GM19240 (cell line): ENCODE measurements around the gene MARK4.
"Not testable (repeated sequence)": the region's sequence is repeated elsewhere in the genome, so short reads cannot be mapped to it uniquely, and the experiment has no call there.

Source experiments
- DNase-seq: peaks from one replicate; pipeline ENCODE4 v3.0.0; 2011; ENCODE audit warnings: low spot score; ENCODE audit not compliant: insufficient read length

Gene MARK4

DNA sequence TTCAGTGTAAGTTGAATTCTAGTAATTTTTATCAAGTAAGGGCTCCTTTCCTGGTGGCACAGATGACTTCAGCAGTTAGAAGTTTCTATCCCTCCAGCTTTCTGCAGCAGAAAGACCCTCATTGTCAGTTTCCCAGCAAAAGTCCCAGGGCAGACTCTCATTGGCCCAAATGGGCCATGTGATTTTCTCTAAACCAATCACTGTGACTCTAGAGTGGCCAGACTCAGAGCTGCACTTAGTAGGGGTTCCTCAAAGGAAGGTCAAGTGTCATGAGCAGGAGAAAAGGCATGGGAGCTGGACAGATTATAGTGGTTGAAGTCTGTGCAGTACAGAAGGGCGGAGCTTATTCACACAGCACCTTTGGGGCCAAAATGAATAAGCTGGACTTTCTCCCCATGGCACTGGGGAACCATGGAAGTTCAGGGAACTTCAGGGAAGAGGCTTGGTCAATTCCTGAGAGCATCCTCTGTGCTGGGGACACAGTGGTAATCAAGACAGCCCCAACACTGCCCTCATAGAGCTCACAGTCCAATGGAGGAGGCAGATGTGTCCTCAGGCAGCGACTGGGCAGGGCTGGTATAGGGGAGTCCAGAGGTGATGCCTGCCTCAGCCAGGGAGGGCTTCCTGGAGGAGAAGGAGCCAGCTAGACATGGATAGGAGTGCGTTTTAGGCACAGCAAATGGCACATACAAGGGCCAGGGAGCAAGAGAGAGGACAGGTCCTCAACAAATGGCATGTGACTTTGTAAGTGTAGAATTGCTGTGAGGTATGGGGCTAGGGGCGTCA is 53.3 kb downstream of the MARK4 start:
- no peak for DNase-seq

DNA sequence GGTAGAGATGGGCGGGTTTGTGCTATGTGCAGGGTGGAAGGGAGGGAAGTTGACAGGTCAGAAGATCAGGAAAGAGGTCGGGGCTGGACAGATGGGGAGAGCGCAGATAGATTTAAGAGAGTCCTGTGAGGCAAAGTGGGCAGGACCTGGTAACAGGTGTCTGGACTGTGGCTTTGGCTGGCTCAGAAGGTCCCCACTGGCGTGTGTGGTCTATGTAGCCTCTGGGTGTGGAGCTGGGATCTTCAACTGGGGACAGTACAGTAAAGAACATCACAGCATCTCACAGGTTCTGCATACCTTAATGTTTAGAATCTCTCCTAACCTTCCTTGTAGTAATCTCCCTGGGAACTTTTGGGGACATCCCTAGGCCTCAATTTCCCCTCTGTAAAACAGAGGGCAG is 53.9 kb downstream of the MARK4 start:
- no peak for DNase-seq

DNA sequence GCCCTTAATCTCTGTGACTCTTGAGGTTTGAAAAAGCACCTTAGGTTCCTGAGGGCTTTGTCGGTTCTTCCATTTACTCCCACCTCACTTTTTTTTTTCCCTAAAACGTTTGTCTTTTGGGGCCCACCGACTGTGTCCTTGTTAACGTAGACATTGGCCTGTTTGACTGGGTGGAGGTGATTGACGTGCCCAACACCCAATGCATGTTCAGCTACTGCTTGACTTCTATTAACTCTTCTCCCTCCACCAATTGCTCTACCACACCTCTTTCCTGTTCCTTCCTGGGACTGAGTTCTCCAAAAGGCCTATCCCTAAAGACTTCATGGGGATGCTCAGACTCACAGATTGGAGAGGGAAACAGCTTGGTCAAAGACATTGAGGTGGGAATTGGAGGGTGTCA is 54.4 kb downstream of the MARK4 start:
- DNase-seq = no peak

DNA sequence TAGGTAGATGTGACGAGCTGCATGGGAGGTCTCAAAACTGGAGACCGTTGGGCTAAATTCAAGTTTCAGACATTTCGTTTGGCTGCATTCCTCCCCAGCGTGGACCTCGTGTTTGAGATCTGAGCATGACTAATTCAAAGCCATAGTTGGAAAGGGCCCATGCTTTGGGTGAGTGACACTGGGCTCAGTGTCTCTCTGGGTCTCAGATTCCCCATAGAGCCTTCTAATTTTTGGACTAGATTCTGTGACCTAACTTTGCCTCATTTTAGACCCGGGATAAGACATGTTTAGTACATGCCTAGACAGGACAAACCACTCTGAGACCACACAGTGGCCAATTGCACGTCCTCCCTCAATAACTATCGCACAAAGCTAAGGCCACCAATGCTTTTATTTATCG is 55.0 kb downstream of the MARK4 start:
- DNase-seq = no peak

DNA sequence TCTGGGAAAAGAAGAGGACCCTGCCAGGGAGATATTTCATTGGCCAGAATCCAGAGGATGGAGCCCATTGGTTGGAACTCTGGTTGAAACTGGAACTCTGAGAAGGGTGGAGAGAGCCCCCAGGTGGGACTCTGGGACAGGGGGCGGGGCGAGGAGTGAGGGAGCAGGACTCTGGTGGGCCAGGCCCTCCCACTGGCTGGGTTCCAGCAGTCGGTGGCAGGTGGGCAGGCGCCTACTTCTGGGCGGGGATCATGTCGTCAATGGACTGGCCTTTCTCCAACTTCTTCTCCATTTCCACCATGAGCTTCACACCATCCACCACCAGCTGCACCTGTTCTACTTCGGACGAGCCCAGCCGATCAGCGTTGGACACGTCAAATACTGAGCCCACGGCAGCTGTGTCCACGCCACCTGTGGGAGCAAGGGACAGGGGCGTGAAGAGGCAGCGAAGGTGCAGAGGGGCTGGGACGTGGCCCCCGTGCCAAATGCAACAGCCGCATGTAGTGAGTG is 55.5 kb downstream of the MARK4 start:
- DNase-seq = no peak

DNA sequence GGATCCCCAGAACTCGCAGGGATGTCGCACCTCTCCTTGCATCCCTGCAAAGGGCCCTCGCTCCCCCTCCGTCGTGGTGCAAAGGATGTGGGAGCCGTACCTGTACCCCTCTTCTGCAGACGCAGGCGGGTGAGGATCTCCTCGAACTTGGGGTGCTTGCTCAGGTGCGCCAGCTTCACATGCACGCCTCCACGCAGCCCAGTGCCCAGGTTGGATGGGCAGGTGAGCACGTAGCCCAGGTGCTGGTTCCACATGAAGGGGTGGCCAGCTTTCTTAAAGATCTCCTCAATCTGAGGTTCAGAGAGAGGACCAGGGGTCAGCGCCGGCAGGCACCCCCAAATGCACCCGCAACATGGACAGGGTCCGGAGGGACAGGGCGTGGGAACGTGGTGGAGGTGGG is 56.3 kb downstream of the MARK4 start:
- no peak for DNase-seq

DNA sequence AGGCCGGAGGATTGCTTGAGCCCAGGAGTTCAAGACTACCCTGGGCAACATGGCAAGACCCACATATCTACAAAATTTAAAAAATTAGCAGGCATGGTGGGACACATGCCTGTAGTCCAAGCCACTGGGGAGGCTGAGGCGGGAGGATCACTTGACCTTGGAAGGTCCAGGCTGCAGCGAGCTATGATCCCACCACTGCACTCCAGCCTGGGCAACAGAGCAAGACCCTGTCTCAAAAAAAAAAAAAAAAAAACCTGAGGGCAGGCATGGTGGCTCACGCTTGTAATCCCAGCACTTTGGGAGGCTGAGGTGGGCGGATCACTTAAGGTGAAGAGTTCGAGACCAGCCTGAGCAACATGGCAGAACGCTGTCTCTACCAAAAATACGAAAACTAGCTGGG is 58.3 kb downstream of the MARK4 start:
- DNase-seq = not testable (repeated sequence)

DNA sequence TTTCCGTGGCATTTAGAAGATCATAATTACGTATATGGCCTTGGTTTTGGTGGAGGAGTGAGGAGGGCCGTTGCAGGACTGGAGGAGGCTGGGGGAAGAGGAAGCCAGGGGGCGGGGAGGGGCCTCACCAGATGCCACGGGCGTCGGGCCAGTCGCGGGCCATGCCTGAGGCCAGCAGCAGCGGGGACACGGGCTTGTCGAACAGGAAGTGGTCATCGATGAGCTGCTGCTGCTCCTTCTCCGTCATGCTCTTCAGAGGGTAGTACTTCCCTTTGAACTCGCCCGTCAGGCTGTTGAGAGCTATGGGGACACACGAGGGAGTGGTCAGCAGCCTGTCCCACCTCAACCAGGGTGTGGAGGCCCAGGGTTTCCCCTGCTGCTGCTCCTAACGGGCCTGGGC is 60.5 kb downstream of the MARK4 start:
- no peak for DNase-seq

DNA sequence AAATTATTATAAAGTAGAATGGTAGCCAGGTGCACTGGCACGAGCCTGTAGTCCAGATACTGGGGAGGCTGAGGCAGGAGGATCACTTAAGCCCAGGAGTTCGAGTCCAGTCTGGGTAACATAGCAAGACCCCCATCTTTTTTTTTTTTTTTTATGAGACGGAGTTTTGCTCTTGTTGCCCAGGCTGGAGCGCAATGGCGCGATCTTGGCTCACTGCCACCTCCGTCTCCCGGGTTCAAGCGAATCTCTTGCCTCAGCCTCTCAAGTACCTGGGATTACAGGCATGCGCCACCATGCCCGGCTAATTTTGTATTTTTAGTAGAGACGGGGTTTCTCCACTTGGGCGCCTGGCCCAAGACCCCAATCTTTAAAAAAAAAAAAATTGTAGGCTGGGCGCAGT is 61.2 kb downstream of the MARK4 start:
- DNase-seq = not testable (repeated sequence)

DNA sequence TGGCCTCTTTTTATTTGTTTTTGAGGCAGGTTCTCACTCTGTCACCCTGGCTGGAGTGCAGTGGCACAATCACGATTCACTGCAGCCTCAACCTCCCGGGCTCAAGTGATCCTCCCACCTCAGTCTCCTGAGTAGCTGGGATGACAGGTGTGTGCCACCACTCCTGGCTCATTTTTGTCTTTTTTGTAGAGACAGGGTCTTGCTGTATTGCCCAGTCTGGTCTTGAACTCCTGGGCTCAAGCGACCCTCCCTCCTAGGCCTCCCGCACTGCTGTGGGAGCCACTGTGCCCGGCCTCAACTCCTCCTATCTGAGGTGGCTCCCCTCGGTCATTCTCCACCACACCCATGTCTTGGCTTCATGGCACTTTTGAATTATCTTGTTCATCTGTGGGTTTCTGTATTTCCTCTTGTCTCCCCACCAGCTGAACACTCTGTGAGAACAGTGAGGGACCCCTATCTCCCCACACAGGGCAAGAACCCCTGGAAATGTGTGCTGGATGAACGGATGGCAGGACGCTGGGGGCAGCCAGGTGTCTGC is 63.7 kb downstream of the MARK4 start:
- no peak for DNase-seq

DNA sequence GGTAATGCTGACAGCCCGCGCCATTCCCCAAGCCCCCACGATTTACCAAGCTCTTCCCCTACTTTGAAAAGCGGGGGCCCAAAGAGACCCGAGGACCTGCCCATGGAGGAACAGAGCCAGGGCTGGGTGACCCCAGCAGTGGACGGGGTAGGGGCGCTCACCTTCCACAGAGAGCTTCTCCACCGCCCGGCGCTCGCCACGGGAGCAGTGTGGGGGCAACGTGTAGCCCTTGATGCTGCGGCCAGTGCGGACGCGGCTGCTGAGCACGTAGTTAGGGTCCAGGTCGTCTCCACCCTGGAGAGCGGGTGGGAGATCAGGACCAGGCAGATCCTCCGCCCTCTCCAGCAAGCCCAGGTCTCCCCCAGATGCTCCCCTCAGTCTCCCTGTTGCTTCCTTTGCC is 64.2 kb downstream of the MARK4 start:
- DNase-seq = no peak

DNA sequence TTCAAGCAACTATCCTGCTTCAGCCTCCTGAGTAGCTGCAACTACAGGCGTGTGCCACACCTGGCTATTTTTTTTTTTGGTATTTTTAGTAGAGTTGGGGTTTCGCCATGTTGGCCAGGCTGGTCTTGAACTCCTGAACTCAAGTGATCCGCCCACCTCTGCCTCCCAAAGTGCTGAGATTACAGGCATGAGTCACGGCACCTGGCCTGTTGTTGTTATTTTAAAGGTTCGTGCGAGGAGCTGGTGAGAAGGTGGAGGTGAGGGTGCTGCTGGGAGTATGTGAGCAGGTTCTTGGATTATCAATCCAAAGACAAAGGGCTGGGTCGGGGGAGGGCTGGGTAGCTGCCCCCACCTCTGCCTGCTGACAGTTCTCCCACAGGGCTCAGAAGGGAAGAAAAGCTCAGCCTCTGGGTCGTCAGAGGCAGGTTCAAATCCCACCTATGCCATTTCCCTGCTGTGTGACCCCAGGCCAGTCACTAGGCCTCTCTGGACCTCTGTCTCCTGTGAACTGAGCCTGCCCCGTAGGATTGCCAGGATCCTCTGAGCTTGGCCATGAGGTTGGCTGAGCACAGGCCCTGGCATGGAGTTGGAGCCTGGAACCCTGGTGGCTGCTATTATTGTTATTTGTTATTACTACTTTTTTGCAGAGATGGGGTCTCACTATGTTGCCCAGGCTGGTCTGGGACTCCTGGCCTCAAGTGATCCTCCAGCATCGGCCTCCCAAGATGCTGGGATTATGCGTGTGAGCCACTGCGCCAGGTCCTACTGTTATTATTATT is 70.1 kb downstream of the MARK4 start:
- no peak for DNase-seq

DNA sequence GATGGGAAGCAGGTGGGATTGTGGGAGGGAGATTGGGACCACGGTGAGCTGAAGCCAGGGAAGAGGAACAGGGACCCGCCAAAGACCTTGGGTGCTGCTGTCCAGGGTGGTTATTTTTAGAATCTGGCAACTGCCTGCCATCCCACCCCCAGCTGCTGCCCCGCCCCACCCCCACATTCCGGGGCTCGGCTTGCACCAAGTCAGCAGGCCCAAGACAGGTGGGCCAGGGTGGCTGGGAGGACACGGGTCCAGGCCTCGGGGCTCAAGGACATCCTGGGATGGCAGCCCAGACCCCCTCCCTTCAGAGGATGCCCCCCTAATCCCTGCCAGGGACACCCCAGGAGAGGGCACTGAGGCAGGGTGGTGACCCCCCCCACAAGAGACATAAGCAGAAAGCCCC is 70.8 kb downstream of the MARK4 start:
- DNase-seq = no peak

DNA sequence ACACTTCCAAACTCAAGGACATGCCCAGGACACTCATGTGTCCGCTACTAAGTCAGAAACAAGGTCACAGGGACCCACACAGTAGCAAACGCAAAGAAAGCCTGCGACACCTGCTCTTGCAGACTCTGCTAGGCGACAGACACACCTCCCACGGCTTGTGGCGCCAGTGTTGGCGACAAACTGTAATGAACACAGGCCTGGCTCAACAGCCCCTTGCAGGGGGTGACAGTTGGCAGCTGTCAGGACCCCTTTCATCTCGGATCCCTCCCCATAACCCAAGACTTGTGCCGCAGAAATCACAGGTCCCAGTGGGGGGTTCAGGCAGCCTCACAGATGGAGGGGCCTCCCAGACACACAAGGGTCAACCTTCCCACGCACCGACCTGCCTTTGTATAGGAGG is 71.2 kb downstream of the MARK4 start:
- DNase-seq = no peak

DNA sequence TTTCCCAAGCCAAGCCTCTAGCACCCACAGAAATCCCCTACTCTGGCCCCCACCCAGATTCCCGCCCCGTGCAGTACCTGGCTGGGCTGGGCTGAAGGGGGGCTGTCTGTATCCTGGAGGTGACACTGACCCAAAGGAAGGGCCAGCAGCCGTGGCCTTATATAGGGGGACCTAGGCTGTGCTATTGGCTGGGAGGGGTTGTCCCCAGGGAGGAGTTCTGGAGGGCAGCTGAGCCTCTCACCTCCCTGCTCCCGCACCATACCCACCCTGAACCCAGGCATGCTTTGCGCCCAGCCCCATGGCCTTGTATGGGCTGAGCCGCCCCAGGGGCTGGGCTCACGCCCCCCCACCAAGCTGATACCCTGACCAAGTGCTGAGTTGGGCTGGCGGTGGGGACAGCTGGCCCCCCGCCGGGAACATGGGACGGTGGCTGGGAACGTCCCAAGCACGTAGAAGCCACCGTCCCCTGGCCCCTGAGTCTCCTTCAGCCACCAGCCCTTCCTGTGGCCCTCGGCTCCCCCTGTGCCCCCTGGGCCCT is 71.7 kb downstream of the MARK4 start, which contains the start of gene CKM:
Gene CKM, minus strand, starts transcription at position 132 of the 538 bp plus-strand sequence. CDS start 3,162 bp downstream, outside the sequence.
- no peak for DNase-seq

DNA sequence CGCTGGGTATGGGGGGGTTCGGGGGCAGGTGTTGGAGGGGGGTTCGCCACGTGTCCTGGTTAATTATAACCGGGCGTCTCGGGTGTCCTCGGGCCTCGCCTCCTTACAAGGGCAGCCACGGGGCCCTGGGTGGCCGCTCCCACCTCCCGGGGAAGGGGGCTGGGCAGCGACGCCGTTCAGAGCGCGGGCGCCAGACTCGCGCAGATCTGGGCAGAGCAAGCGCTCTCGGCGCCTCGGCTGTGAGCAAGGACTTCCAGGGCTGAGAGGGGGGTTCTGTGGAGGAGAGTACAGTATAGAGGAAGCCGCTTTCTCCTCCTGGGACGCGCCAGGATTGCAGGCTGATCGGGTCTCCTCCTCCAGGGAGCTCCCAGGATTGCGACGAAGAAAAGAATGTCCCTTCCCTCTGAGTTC is 72.6 kb downstream of the MARK4 start:
- no peak for DNase-seq

DNA sequence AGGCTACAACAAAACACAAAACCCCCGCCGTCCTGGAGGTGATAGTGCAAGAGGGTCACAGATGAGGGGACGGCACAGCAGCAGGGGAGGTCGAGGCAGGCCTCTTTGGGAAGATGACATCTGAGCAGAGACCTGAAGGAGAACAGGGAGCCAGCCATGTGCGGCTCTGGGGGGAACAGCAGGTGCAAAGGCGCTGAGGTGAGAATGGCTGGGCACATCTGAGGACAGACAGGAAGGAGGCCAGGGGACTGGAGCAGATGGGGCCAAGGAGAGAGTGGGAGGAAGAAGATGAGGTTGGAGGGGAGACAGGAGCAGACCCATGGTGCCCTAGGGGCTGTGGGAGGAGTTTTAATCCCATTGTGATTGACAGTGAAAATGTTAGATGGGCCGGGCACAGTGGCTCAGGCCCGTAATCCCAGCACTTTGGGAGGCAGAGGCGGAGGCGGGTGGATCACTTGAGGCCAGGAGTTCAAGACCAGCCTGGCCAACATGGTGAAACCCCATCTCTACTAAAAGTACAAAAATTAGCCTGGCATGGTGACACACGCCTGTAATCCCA is 73.4 kb downstream of the MARK4 start:
- DNase-seq = no peak

DNA sequence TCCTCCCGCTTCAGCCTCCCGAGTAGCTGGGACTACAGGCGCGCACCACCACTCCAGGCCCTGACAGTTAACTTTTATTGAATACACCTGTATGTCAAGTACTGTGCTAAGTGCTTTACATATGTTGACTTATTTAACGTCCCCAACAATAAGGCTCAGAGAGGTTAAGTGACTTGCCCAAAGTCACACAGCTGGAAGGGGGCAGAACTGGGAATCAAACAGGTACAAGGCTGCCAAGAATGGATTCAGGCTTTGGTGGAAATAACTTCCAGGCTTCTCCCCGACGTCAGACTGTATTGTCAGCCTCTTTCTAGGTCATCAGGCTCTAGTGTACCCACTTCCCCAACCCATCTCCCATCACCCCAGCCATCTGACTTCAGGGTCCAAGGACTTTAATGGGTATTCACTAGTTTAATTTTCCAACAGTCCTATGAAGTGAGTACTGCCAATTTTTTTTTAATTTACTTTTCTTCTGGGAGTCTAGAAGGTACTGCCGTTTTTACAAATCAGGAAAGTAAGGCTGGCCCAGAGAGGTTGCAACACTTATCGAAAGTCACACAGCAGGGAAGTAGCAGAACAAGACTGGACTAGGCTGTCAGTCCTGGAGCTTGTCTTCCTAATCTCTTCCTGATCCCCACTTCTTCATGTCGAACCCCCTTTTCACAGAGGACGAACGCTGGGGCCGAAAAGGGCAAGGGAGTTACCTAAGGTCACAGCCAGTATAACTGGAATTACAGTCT is 76.5 kb downstream of the MARK4 start:
- no peak for DNase-seq

DNA sequence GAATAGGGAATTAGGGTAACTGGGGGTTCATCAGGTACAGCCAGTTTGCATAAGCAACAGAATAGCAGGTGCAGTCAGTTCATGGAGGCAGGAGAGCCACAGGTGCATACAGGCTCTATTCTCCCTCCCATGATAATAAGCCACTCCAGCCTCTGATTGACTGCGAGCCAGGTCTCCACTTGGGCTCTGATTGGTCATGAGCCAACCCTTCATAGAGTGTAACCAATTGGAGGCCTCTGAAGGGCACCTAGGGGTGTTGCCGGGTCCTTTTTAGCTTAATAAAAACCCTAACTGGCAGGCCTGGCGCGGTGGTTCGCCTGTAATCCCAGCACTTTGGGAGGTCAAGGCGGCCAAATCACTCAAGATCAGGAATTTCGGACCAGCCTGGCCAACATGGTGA is 80.3 kb downstream of the MARK4 start:
- DNase-seq = no peak

DNA sequence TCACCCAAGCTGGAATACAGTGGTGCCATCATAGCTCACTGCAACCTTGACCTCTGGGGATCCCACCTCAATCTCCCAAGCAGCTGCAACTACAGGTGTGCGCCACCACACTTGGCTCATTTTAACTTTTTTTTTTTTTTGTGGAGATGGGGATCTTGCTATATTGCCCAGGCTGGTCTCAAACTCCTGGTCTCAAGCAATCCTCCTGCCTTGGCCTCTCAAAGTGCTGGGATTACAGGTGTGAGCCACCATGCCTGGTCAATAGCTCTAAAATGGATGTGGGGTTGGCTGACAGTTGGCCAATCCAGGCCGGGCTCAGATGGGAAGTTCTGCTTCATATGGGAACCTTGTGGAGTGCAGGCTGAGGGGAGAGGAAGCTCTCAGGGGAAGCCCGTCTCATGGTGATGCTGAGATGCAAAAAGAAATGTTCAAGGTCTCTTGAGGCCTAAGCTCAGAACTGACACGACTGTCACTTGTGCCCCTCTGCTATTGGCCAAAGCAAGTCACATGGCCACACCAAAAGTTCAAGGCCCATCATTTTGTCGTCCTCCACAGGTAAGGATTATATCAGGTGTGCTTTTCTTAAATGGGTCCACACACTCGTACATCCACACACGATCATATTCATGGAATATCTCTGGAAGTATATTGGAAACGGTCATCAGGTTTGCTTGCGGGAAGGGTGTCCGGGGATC is 82.7 kb downstream of the MARK4 start:
- no peak for DNase-seq
